Ishikawa (cell line): ENCODE results near the gene MAGEF1.

ENCODE experiments used
- CEBPB ChIP-seq: IDR thresholded peaks from 2 replicates; pipeline ENCODE4 v1.6.1; 2012
- CREB1 ChIP-seq: IDR thresholded peaks from 2 replicates; pipeline ENCODE4 v1.6.1; 2012; ENCODE audit warnings: low read depth
- EGR1 ChIP-seq: IDR thresholded peaks from 2 replicates; pipeline ENCODE4 v1.6.1; 2012
- EP300 ChIP-seq: IDR thresholded peaks from 2 replicates; pipeline ENCODE4 v1.6.1; 2012; ENCODE audit warnings: borderline replicate concordance
- FOXM1 ChIP-seq: IDR thresholded peaks from 2 replicates; pipeline ENCODE4 v1.6.1; 2012; ENCODE audit warnings: low read depth, borderline replicate concordance
- NFIC ChIP-seq: IDR thresholded peaks from 2 replicates; pipeline ENCODE4 v1.6.1; 2012
- RAD21 ChIP-seq: IDR thresholded peaks from 2 replicates; pipeline ENCODE4 v1.6.1; 2012; ENCODE audit warnings: low read depth
- TAF1 ChIP-seq: IDR thresholded peaks from 2 replicates; pipeline ENCODE4 v1.6.1; 2012; ENCODE audit warnings: low read depth, mild to moderate bottlenecking
- TCF12 ChIP-seq: IDR thresholded peaks from 2 replicates; pipeline ENCODE4 v1.6.1; 2012; ENCODE audit warnings: low read depth
- TEAD4 ChIP-seq: IDR thresholded peaks from 2 replicates; pipeline ENCODE4 v1.6.1; 2012
- YY1 ChIP-seq: IDR thresholded peaks from 2 replicates; pipeline ENCODE4 v1.6.1; 2012; ENCODE audit warnings: low read depth
- ZBTB7A ChIP-seq: IDR thresholded peaks from 2 replicates; pipeline ENCODE4 v1.6.1; 2012; ENCODE audit warnings: low read depth
- TF ChIP-seq, protein P1 (sequence below): IDR thresholded peaks from 2 replicates; pipeline ENCODE4 v1.6.1; 2012
- TF ChIP-seq, protein P2 (sequence below): IDR thresholded peaks from 2 replicates; pipeline ENCODE4 v1.6.1; 2012; ENCODE audit warnings: low read depth, mild to moderate bottlenecking
- TF ChIP-seq, protein P3 (sequence below): IDR thresholded peaks from 2 replicates; pipeline ENCODE4 v1.6.1; 2012

Gene MAGEF1

GRCh38 chr3:184758056-184758455 is 46.2 kb upstream of the MAGEF1 start:
- TF ChIP-seq EP300 (no peak), TAF1 (no peak), ZBTB7A (no peak), EGR1 (no peak), CEBPB (no peak), TEAD4 (no peak), RAD21 (no peak), FOXM1 (no peak), CREB1 (no peak), TCF12 (no peak), YY1 (no peak), NFIC (no peak)
- TF ChIP-seq, protein P1, sequence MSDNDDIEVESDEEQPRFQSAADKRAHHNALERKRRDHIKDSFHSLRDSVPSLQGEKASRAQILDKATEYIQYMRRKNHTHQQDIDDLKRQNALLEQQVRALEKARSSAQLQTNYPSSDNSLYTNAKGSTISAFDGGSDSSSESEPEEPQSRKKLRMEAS = no peak
- TF ChIP-seq, protein P2, sequence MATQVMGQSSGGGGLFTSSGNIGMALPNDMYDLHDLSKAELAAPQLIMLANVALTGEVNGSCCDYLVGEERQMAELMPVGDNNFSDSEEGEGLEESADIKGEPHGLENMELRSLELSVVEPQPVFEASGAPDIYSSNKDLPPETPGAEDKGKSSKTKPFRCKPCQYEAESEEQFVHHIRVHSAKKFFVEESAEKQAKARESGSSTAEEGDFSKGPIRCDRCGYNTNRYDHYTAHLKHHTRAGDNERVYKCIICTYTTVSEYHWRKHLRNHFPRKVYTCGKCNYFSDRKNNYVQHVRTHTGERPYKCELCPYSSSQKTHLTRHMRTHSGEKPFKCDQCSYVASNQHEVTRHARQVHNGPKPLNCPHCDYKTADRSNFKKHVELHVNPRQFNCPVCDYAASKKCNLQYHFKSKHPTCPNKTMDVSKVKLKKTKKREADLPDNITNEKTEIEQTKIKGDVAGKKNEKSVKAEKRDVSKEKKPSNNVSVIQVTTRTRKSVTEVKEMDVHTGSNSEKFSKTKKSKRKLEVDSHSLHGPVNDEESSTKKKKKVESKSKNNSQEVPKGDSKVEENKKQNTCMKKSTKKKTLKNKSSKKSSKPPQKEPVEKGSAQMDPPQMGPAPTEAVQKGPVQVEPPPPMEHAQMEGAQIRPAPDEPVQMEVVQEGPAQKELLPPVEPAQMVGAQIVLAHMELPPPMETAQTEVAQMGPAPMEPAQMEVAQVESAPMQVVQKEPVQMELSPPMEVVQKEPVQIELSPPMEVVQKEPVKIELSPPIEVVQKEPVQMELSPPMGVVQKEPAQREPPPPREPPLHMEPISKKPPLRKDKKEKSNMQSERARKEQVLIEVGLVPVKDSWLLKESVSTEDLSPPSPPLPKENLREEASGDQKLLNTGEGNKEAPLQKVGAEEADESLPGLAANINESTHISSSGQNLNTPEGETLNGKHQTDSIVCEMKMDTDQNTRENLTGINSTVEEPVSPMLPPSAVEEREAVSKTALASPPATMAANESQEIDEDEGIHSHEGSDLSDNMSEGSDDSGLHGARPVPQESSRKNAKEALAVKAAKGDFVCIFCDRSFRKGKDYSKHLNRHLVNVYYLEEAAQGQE = no peak
- TF ChIP-seq, protein P3, sequence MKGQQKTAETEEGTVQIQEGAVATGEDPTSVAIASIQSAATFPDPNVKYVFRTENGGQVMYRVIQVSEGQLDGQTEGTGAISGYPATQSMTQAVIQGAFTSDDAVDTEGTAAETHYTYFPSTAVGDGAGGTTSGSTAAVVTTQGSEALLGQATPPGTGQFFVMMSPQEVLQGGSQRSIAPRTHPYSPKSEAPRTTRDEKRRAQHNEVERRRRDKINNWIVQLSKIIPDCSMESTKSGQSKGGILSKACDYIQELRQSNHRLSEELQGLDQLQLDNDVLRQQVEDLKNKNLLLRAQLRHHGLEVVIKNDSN = no peak

- TF ChIP-seq ZBTB7A (no peak), YY1 (no peak), NFIC (no peak), RAD21 (no peak), EGR1 (no peak), EP300 (no peak), TAF1 (no peak), FOXM1 (no peak), TEAD4 (no peak), CREB1 (no peak), TCF12 (no peak), CEBPB (no peak)
- TF ChIP-seq, protein P3 = no peak
- TF ChIP-seq, protein P2 = no peak
Observed at GRCh38 chr3:184757022-184757651, 45.3 kb upstream of the MAGEF1 start.

DNA sequence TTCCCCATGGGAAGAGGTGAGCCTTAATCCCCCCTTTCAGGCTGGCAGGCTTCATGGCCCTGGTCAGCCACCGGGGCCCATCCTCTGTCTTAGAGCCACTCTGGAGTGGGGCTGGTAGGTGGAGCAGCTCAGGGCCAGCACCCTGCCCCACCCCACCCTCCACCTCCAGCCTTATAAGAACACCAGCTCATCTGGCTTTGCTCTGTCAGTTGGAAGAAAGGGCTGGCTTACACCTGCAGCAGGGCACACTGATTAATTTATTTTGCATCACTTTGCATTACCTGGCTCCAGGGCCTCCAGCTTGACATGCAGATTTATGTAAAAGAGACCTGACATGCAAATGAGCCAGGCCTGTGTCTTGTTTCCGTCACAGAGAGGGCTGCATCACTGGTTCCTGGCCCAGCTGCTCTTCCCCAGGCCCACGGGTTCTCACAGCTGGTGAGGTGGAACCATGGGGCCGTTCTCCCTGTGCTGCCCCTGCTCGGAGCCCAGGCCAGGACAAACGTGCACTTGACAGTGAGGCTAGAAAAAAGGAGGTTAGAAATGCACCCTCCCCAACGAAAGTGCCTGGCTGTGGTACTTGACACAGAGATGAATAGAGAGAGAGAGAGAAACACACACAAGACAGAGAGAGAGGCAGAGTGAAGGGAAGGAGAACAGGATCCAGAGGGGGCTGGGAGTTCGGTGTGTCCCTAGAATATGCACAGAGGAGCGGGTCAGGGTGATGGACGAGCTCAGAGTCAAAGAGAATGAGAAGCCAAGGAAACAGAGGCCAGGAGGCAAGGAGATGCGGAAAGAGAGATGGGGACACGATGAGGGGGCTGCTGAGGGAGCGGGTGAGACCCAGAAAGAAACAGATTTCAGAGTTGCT is 44.5 kb upstream of the MAGEF1 start:
- TF ChIP-seq, protein P3 = no peak
- TF ChIP-seq, protein P1 = no peak
- TF ChIP-seq EGR1 (no peak), FOXM1 (no peak), TEAD4 (no peak), TCF12 (no peak), RAD21 (no peak), YY1 (no peak), ZBTB7A (no peak), NFIC (no peak), CEBPB (no peak), EP300 (no peak), TAF1 (no peak), CREB1 (no peak)
- TF ChIP-seq, protein P2 = no peak
